Activated naive CD4-positive, alpha-beta T cell (primary cell): Measurements from ENCODE around the gene ACADSB.

Experiments
- DNase-seq, 4 experiments: peaks; one replicate each; lab custom pipeline; 2025; lab: John Stamatoyannopoulos, UW

Gene ACADSB

DNA sequence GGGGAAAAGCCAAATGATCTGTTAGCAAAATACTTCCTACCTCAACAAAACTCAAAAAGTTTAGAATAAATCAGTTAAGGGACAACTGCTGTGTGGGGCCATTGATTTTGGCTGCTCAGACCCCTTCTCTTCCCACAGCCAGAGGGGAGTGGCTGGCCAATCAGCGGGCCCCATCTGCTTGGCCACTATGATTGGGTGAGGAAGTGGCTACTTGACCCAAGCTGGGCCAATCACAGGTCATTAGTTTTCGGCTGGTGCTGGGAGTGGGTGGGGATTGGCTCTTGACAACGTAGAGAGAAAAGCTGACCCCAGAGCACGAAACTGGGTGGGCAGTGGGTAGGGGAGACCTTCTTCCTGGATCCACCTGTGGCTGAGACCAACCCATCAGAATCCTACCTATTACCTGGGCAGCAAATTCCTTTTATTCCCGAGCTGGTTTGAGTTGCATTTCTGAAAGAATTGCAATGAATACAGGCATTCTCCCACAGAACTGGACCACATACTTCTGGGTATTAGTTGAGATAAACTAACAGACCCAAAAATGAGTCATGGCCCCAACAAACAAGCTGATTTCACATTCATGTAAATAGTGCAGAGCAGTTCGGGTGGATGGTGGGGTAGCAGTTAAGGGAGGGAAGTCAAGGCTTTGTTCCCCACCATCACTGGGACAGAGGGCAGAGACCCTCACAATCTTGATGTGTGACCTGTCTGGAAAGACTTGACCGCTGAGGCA lies 91.4 kb downstream of the ACADSB start:
- DNase-seq, result no peak

DNA sequence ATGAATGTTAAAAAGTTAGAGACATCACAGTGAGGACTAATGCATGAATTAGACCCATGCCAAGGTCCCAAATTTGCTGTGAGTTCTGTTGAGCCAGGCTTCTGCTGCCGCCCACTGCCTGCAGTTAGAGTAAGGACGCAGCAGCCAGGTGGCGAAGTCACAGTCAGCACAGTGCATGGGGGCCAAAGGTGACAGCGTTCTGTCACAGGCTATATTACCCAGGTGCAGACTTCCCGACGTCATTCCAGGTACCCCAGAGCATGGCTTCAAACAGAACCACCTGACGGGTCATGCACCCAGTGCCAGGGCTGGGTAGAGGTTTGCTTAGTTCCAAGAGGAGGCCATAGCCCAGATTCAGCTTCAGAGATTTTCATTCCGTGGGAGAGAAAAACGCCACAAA lies 93.1 kb downstream of the ACADSB start:
- DNase-seq, result no peak

DNA sequence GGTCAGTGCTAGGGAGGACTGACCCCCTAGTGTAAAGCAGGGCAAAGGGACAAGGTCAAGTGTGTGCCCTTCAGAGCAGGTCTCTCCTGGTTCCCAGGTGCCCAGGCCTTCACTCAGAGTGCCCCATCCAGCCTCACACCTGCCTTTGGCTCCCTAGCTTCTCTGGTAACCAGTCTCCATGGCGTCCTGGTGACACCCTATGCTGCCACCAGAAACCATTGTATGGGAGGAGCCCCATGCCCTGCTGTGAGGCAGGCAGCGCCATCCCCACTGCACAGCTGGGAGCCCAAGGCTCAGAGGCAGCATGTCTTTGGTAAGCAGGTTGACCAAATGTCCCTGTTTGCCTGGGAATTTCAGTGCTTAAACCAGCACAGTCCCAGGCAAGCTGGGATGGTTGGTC lies 93.9 kb downstream of the ACADSB start:
- no peak for DNase-seq

DNA sequence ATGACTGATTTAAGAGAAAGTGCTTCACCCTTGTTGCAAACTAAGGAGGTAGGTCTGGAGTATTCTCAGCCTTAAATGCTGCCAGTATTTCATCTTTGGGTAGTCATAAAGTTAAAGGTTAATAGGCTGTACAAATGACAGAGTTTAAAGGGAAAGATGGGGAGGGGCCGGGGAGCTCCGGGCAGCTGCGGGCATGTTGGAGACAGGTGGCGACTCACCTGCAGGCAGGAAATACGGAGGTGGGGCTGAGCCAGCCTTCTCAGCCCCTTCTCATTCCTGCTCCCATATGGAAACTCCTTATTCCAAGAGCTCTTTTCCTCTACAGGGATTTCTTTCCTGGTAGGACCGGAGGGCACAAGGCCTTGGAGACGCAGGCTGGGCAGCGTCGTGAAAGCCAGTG lies 95.1 kb downstream of the ACADSB start:
- DNase-seq, result no peak
